GM12878 (cell line): Measurements from ENCODE around the gene XRCC4. TPM values are rescaled to one million over a fixed set of nuclear protein-coding genes. Genes with fewer than 3 reads are reported as not detected.

Source experiments
- BHLHE40 ChIP-seq, 2 experiments: fragments of 450-650 bp in 1 of 2; IDR thresholded peaks; 2 replicates each; pipeline ENCODE4 v1.6.1; 2011 to 2017; ENCODE audit warnings: low read depth in 2 of 2, borderline replicate concordance in 1 of 2, improper control_type of control experiment in 1 of 2, low read length in 1 of 2, mild to moderate bottlenecking in 1 of 2
- BMI1 ChIP-seq: fragments of 450-650 bp; IDR thresholded peaks from 2 replicates; pipeline ENCODE4 v1.6.1; 2016; ENCODE audit warnings: mild to moderate bottlenecking, moderate library complexity, borderline replicate concordance
- EGR1 ChIP-seq, 2 experiments: IDR thresholded peaks; 1 replicate in 1 of 2; 2 replicates in 1 of 2; pipeline ENCODE4 v1.6.1; 2011 to 2012; ENCODE audit warnings: low read depth in 2 of 2, low read length in 2 of 2, borderline replicate concordance in 1 of 2, mild to moderate bottlenecking in 1 of 2, moderate library complexity in 1 of 2
- HSF1 ChIP-seq: fragments of 150-350 bp; IDR thresholded peaks from 2 replicates; pipeline ENCODE4 v1.6.1; 2014; ENCODE audit warnings: mild to moderate bottlenecking, low read depth, low read length
- IRF4 ChIP-seq: IDR thresholded peaks from 2 replicates; pipeline ENCODE4 v1.6.1; 2011; ENCODE audit warnings: low read depth, low read length
- JUND ChIP-seq: IDR thresholded peaks from 2 replicates; pipeline ENCODE4 v1.6.1; 2012; ENCODE audit warnings: low read depth, mild to moderate bottlenecking, low read length, improper control_type of control experiment, moderate library complexity
- KAT2A ChIP-seq: conservative IDR thresholded peaks from 2 replicates; pipeline ENCODE4 v1.6.1; 2011; ENCODE audit warnings: low read depth, low read length; ENCODE audit not compliant: control insufficient read depth
- KLF5 ChIP-seq: fragments of 450-650 bp; IDR thresholded peaks from 2 replicates; pipeline ENCODE4 v1.6.1; 2014; ENCODE audit warnings: mild to moderate bottlenecking; ENCODE audit not compliant: partially characterized antibody
- MYB ChIP-seq: fragments of 150-350 bp; IDR thresholded peaks from 2 replicates; pipeline ENCODE4 v1.6.1; 2014; ENCODE audit warnings: mild to moderate bottlenecking, low read depth, low read length, borderline replicate concordance
- PAX5 ChIP-seq: IDR thresholded peaks from 2 replicates; pipeline ENCODE4 v1.6.1; 2011; ENCODE audit warnings: low read depth, low read length, borderline replicate concordance
- RAD51 ChIP-seq: fragments of 450-650 bp; IDR thresholded peaks from 2 replicates; pipeline ENCODE4 v1.6.1; 2016; ENCODE audit warnings: moderate library complexity, mild to moderate bottlenecking, inconsistent platforms
- RBBP5 ChIP-seq: fragments of 200-600 bp; sonication (generic); conservative IDR thresholded peaks from 2 replicates; pipeline ENCODE4 v1.6.1; 2016
- RELA ChIP-seq: fragments of 450-650 bp; IDR thresholded peaks from 2 replicates; pipeline ENCODE4 v1.8.0; 2014; ENCODE audit warnings: borderline replicate concordance; ENCODE audit not compliant: partially characterized antibody
- RUNX3 ChIP-seq: IDR thresholded peaks from 2 replicates; pipeline ENCODE4 v1.6.1; 2012; ENCODE audit warnings: low read length, inconsistent platforms
- STAT3 ChIP-seq: IDR thresholded peaks from 2 replicates; pipeline ENCODE4 v1.6.1; 2011; ENCODE audit warnings: low read depth, low read length, improper control_type of control experiment
- SUPT20H ChIP-seq: IDR thresholded peaks from 2 replicates; pipeline ENCODE4 v1.6.1; 2011; ENCODE audit warnings: low read depth, mild to moderate bottlenecking, low read length, moderate library complexity, borderline replicate concordance; ENCODE audit not compliant: control insufficient read depth
- SUZ12 ChIP-seq: fragments of 200-600 bp; sonication (generic); IDR thresholded peaks from one replicate; pipeline ENCODE4 v1.6.1; 2018; ENCODE audit warnings: antibody characterized with exemption, mild to moderate bottlenecking; ENCODE audit not compliant: unreplicated experiment
- TCF3 ChIP-seq: IDR thresholded peaks from 2 replicates; pipeline ENCODE4 v1.6.1; 2012; ENCODE audit warnings: low read depth, mild to moderate bottlenecking, low read length, borderline replicate concordance; ENCODE audit not compliant: insufficient read depth
- ZNF622 ChIP-seq: fragments of 450-650 bp; IDR thresholded peaks from 2 replicates; pipeline ENCODE4 v1.6.1; 2017; ENCODE audit warnings: mild to moderate bottlenecking, inconsistent platforms
- ZZZ3 ChIP-seq: IDR thresholded peaks from 2 replicates; pipeline ENCODE4 v1.6.1; 2011; ENCODE audit warnings: low read depth; ENCODE audit not compliant: control insufficient read depth, insufficient read length
- polyA plus RNA-seq, 11 experiments: library from polyadenylated mRNA; depleted of rRNA in 4 of 11; unstranded in 6 of 11; stranded (reverse) in 5 of 11; fragments of >200 nt; fragmentation: Nextera tagmentation in 4 of 11; fragmentation: Illumina TruSeq in 1 of 11; extraction: Ambion mirVana in 4 of 11; extraction: Trizol in 1 of 11; gene quantifications; 1 replicate in 1 of 11; 2 replicates in 10 of 11; pipeline versions ENCODE4 v1.2.1 to v1.2.3, GENCODE V29; 2011 to 2016; ENCODE audit warnings: inconsistent platforms in 2 of 11, missing spikeins in 2 of 11, low read depth in 1 of 11
- total RNA-seq, 4 experiments: library from RNA; depleted of rRNA in 3 of 4; stranded (reverse); fragments of >200 nt in 3 of 4; fragmentation: Illumina TruSeq in 1 of 4; extraction: Trizol in 1 of 4; gene quantifications; 2 replicates each; pipeline versions ENCODE4 v1.2.1 to v1.2.3, GENCODE V29; 2013 to 2021
- TF ChIP-seq, protein P1 (sequence below): IDR thresholded peaks from 2 replicates; pipeline ENCODE4 v1.6.1; 2011; ENCODE audit warnings: borderline replicate concordance, low read depth, mild to moderate bottlenecking, moderate library complexity, low read length; ENCODE audit not compliant: insufficient read depth, poor library complexity, severe bottlenecking
- TF ChIP-seq, protein P2 (sequence below): IDR thresholded peaks from 2 replicates; pipeline ENCODE4 v1.6.1; 2012; ENCODE audit warnings: low read depth, low read length, improper control_type of control experiment
- TF ChIP-seq, protein P3 (sequence below): IDR thresholded peaks from 2 replicates; pipeline ENCODE4 v1.6.1; 2011; ENCODE audit warnings: borderline replicate concordance, low read depth, mild to moderate bottlenecking, moderate library complexity, mixed read lengths, low read length; ENCODE audit not compliant: insufficient read depth; ENCODE audit errors: extremely low read length
- TF ChIP-seq, protein P4 (sequence below): fragments of 450-650 bp; IDR thresholded peaks from 2 replicates; pipeline ENCODE4 v1.6.1; 2014; ENCODE audit warnings: mild to moderate bottlenecking
- TF ChIP-seq, protein P5 (sequence below): fragments of 450-650 bp; IDR thresholded peaks from 2 replicates; pipeline ENCODE4 v1.6.1; 2017; ENCODE audit warnings: borderline replicate concordance

The XRCC4 gene
- total and polyA plus RNA-seq, 10 of the 15 experiments (the other 5 are each of a cell fraction or from before 2014, with no cell fraction given), result 12.1 to 53.6 (median 25.8) TPM

GRCh38 chr5:83340511-83340918 lies 263.2 kb downstream of the XRCC4 start (continued):
- TF ChIP-seq, protein P1, sequence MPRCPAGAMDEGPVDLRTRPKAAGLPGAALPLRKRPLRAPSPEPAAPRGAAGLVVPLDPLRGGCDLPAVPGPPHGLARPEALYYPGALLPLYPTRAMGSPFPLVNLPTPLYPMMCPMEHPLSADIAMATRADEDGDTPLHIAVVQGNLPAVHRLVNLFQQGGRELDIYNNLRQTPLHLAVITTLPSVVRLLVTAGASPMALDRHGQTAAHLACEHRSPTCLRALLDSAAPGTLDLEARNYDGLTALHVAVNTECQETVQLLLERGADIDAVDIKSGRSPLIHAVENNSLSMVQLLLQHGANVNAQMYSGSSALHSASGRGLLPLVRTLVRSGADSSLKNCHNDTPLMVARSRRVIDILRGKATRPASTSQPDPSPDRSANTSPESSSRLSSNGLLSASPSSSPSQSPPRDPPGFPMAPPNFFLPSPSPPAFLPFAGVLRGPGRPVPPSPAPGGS, result no peak
- TF ChIP-seq JUND, result no peak
- TF ChIP-seq, protein P2, sequence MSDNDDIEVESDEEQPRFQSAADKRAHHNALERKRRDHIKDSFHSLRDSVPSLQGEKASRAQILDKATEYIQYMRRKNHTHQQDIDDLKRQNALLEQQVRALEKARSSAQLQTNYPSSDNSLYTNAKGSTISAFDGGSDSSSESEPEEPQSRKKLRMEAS, result no peak
- no peak for TF ChIP-seq RELA
- no peak for TF ChIP-seq KLF5
- TF ChIP-seq, protein P3, sequence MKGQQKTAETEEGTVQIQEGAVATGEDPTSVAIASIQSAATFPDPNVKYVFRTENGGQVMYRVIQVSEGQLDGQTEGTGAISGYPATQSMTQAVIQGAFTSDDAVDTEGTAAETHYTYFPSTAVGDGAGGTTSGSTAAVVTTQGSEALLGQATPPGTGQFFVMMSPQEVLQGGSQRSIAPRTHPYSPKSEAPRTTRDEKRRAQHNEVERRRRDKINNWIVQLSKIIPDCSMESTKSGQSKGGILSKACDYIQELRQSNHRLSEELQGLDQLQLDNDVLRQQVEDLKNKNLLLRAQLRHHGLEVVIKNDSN, result no peak
- no peak for TF ChIP-seq RAD51
- TF ChIP-seq SUPT20H, result no peak
- TF ChIP-seq ZNF622, result no peak
- no peak for TF ChIP-seq SUZ12
- TF ChIP-seq PAX5, result no peak
- no peak for TF ChIP-seq MYB
- no peak for TF ChIP-seq IRF4
- TF ChIP-seq HSF1, result no peak
- no peak for TF ChIP-seq RBBP5
- TF ChIP-seq, protein P4, sequence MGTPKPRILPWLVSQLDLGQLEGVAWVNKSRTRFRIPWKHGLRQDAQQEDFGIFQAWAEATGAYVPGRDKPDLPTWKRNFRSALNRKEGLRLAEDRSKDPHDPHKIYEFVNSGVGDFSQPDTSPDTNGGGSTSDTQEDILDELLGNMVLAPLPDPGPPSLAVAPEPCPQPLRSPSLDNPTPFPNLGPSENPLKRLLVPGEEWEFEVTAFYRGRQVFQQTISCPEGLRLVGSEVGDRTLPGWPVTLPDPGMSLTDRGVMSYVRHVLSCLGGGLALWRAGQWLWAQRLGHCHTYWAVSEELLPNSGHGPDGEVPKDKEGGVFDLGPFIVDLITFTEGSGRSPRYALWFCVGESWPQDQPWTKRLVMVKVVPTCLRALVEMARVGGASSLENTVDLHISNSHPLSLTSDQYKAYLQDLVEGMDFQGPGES, result no peak
- no peak for TF ChIP-seq BHLHE40 (IDR thresholded peaks at IDR 0.05; ENCODE audit: borderline replicate concordance in 1 of 2, low read depth in 2 of 2, low read length in 1 of 2)
- no peak for TF ChIP-seq BMI1
- TF ChIP-seq EGR1 (IDR thresholded peaks at IDR 0.05; ENCODE audit: borderline replicate concordance in 1 of 2, low read depth in 2 of 2, low read length in 2 of 2), result peak in 1 of 2 experiments; percentile 28; a peak in 1 of 3 replicates
- TF ChIP-seq RUNX3, result peak; percentile 65; the same call in 1 of the 2 replicates
- no peak for TF ChIP-seq KAT2A
- no peak for TF ChIP-seq STAT3
- TF ChIP-seq, protein P5, sequence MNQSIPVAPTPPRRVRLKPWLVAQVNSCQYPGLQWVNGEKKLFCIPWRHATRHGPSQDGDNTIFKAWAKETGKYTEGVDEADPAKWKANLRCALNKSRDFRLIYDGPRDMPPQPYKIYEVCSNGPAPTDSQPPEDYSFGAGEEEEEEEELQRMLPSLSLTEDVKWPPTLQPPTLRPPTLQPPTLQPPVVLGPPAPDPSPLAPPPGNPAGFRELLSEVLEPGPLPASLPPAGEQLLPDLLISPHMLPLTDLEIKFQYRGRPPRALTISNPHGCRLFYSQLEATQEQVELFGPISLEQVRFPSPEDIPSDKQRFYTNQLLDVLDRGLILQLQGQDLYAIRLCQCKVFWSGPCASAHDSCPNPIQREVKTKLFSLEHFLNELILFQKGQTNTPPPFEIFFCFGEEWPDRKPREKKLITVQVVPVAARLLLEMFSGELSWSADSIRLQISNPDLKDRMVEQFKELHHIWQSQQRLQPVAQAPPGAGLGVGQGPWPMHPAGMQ, result no peak
- TF ChIP-seq TCF3, result no peak
- no peak for TF ChIP-seq ZZZ3
